Kidney (tissue), 14 donors: ENCODE measurements around the gene CCNG2. TPM values are rescaled to one million over a fixed set of nuclear protein-coding genes. Genes with fewer than 3 reads are reported as not detected.

Source experiments
- DNase-seq, 5 donors: peaks; one replicate each; pipeline ENCODE4 v3.0.0-alpha.2; 2013 to 2020
- FAIRE-seq: peaks from 2 replicates; lab custom pipeline; 2012; peaks lifted over from hg19 to GRCh38; lab: Jason Lieb, UNC
- H3K27ac ChIP-seq, 2 donors: one replicate each; pipeline ENCODE4 v1.7.0; 2013; ENCODE audit warnings: low read depth in 2 of 2, low read length in 2 of 2, inconsistent platforms in 1 of 2
- H3K27me3 ChIP-seq: one replicate; pipeline ENCODE4 v1.7.1; 2013; ENCODE audit warnings: low read length, inconsistent platforms; ENCODE audit not compliant: control insufficient read depth, insufficient read depth
- H3K36me3 ChIP-seq, 3 donors: one replicate each; pipeline versions ENCODE4 v1.7.0 to v1.7.1; 2013; ENCODE audit warnings: low read length in 3 of 3, control low read depth in 1 of 3, inconsistent platforms in 1 of 3; ENCODE audit not compliant: insufficient read depth in 3 of 3, control insufficient read depth in 2 of 3
- H3K4me1 ChIP-seq, 3 donors: one replicate each; pipeline versions ENCODE4 v1.7.0 to v1.7.1; 2013; ENCODE audit warnings: low read length in 3 of 3, inconsistent platforms in 1 of 3, low read depth in 1 of 3; ENCODE audit not compliant: control insufficient read depth in 2 of 3, insufficient read depth in 2 of 3
- H3K4me3 ChIP-seq, 3 donors: one replicate each; pipeline versions ENCODE4 v1.7.0 to v1.8.1; 2013; ENCODE audit warnings: low read length in 3 of 3, control low read depth in 1 of 3, inconsistent platforms in 1 of 3
- H3K9ac ChIP-seq, 3 donors: one replicate each; pipeline versions ENCODE4 v1.7.0 to v1.7.1; 2013; ENCODE audit warnings: low read length in 3 of 3, control low read depth in 1 of 3, inconsistent platforms in 1 of 3
- H3K9me3 ChIP-seq, 3 donors: one replicate each; pipeline versions ENCODE4 v1.7.0 to v1.7.1; 2013; ENCODE audit warnings: low read length in 3 of 3, control low read depth in 1 of 3, inconsistent platforms in 1 of 3; ENCODE audit not compliant: control insufficient read depth in 2 of 3, insufficient read depth in 1 of 3
- CTCF ChIP-seq: IDR thresholded peaks from 3 replicates; pipeline ENCODE4 v1.5.1; 2012; ENCODE audit warnings: mild to moderate bottlenecking, moderate library complexity, borderline replicate concordance; ENCODE audit not compliant: insufficient read depth; ENCODE audit errors: extremely low read depth
- intact Hi-C: fragments of 100-400 bp; cut with DNase I; formaldehyde crosslinking; loops from one replicate; pipeline ENCODE4 v1.11.1; 2022
- polyA plus RNA-seq: library from polyadenylated mRNA; stranded (reverse); fragments of 350-450 nt; fragmentation: Illumina TruSeq; extraction: RNeasy Lipid Tissue Mini Kit (QIAGEN cat#74804); gene quantifications from one replicate; pipeline ENCODE4 v1.2.3, GENCODE V29; 2014; ENCODE audit warnings: low read depth, low replicate concordance; ENCODE audit not compliant: insufficient read depth
- total RNA-seq: library from RNA; stranded (reverse); fragmentation: NEBNext Ultra II Directional; extraction: Animal tissue kit (Norgen Biotek cat#: 25700); gene quantifications from one replicate; pipeline ENCODE4 v1.2.1, GENCODE V29; 2021
- donor health status: control.
- donor health status: control.
- donor health status: control.
- donor health status: control.
- donor health status: control.
- donor health status: DM: yes; HTN: yes; CAD: no.
- donor health status: Normal renal cell carcinoma (clear cell type).

The CCNG2 gene
- total and polyA plus RNA-seq, 2 donors from 2014 or later, result 26.4 to 75.8 TPM

- TF ChIP-seq CTCF, result no peak
- Histone ChIP-seq H3K9me3 (no peaks in the 10 kb centered on the region), H3K27ac (no peak overlapping the region), H3K27me3 (no peaks in the 10 kb centered on the region), H3K4me1 (no peaks in the 10 kb centered on the region), H3K4me3 (no peak overlapping the region), H3K36me3 (no peaks in the 10 kb centered on the region), H3K9ac (no peak overlapping the region)
- no peak for DNase-seq
- no peak for FAIRE-seq
- intact Hi-C loops, result no loop called here
These were observed 21.6 kb downstream of the CCNG2 start for GRCh38 chr4:77178560-77178959.

- Histone ChIP-seq H3K27ac (no peak overlapping the region), H3K27me3 (no peaks in the 10 kb centered on the region), H3K36me3 (no peaks in the 10 kb centered on the region), H3K4me1 (no peaks in the 10 kb centered on the region), H3K9me3 (no peaks in the 10 kb centered on the region), H3K4me3 (no peak overlapping the region), H3K9ac (no peak overlapping the region)
- DNase-seq (no peak), FAIRE-seq (no peak)
- intact Hi-C loops, result no loop called here
- no peak for TF ChIP-seq CTCF
These were observed 22.5 kb downstream of the CCNG2 start for GRCh38 chr4:77179519-77179918.

- FAIRE-seq (no peak), DNase-seq (no peak)
- H3K27me3 ChIP-seq, result no peaks in the 10 kb centered on the region
- no peak overlapping the region for H3K4me3 ChIP-seq
- intact Hi-C loops, result no loop called here
- no peaks in the 10 kb centered on the region for H3K36me3 ChIP-seq
- no peak overlapping the region for H3K27ac ChIP-seq
- H3K9me3 ChIP-seq, result no peaks in the 10 kb centered on the region
- H3K9ac ChIP-seq, result no peak overlapping the region
- TF ChIP-seq CTCF, result no peak
- H3K4me1 ChIP-seq, result no peaks in the 10 kb centered on the region
These were observed 24.7 kb downstream of the CCNG2 start for GRCh38 chr4:77181720-77182119.

- no peaks in the 10 kb centered on the region for H3K36me3 ChIP-seq
- no peaks in the 10 kb centered on the region for H3K4me1 ChIP-seq
- intact Hi-C loops, result no loop called here
- H3K27ac ChIP-seq, result no peak overlapping the region
- no peaks in the 10 kb centered on the region for H3K9me3 ChIP-seq
- FAIRE-seq (no peak), DNase-seq (no peak)
- no peak overlapping the region for H3K9ac ChIP-seq
- no peak overlapping the region for H3K4me3 ChIP-seq
- TF ChIP-seq CTCF, result no peak
- no peaks in the 10 kb centered on the region for H3K27me3 ChIP-seq
These were observed 26.9 kb downstream of the CCNG2 start for GRCh38 chr4:77183777-77184420.
